NK-92 (cell line): Measurements from ENCODE around the gene C11orf21.

ENCODE experiments used
- DNase-seq: peaks from one replicate; lab custom pipeline; 2025; ENCODE audit not compliant: unreplicated experiment; lab: John Stamatoyannopoulos, UW

The C11orf21 gene

DNA sequence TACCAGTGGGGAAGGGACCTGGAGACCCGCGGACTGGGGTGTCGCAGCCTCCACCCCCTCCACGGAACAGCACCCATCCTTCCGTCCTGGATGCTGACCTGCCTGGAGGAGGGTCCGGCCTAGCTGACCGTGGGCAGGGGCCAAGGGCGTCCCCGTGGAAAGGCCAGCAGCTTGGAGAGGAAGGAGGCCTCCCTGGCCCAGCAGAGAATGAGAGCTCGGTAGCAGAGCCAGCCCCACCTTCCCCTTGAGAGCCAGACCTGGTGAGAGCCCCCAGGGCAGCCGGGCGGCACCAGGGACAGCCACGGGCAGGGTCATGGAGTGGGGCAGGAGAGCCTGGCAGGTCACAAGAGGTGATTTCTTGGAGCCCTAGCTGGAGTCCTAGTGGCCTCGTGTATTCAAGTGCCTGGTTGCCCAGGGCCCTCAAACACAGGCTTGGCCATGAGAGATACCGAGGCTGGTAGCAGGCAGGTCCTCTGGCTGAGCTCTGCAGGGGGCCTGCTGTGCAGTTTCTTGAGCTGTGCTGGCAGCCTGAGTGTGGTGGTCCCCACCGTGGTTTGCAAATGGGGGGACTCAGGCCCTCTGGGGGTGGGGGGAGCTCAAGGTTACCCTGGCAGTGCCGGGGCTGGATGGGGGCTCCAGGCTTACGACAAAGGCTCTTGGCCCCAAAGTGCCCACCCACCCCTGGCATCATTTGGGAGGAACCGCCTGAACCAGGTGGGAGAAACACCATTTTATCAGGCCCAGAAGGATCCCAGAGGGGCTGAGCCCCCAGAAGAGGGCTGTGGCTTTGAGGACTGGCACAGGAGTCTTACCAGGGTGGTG is 7.7 kb upstream of the C11orf21 start:
- DNase-seq: no peak

DNA sequence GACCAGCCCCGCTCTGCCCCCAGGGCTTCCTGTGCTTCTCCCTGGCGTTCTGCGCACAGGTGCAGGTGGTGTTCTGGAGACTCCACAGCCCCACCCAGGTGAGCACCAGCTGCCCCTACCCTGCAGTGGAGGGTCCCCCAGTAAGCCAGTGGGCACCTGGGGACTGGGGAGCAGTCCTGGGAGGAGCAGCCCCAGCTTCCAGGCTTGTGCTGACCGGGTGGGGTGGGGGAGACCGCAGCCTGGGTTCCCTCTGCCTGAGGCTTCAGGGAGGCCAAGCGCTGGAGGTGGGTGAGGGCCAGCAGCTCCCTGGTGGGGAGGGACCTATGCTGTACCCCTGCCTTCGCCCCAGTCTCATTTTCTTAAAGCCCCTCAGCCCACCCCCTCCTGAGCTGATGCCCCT is 7.0 kb upstream of the C11orf21 start:
- no peak for DNase-seq

DNA sequence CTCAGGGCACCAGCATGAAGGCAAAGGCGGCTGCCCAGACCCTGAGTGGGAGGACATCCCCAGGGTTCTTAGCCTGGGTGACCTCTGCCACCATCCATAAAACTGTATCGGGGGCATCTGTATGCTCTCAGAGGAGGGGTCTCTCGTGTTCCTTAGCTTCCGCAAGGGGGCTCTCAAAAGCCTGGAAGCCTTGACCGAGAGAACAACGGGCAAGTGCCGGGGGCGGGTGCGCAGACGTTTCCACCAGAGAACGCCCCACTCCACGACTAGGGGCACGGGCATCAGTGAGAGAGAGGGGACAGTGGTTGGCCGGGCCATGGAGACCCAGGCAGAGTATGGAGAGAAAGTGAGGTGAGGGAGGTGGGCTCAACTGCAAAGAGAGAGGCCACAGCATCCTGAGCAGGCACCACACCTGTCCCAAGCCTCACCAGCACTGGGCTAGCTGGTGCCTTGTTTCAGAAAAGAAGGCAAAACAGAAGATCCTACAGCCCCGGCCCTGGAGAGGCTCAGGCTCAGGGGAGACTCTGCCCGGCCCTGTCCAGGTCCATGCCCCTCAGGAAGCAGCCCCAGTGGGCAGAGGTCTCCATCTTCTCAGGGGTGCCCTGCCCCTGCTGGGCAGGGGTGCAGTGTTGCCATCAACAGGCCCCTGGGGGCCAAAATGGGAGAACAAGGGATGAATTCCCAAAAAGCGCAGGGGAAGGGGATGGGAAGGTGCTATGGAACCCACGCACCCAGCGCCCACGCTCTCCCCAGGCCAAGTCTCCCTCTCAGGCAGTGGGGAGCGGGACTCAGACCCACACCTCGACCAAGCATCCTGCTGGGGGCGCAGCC is 6.0 kb upstream of the C11orf21 start:
- DNase-seq: no peak

DNA sequence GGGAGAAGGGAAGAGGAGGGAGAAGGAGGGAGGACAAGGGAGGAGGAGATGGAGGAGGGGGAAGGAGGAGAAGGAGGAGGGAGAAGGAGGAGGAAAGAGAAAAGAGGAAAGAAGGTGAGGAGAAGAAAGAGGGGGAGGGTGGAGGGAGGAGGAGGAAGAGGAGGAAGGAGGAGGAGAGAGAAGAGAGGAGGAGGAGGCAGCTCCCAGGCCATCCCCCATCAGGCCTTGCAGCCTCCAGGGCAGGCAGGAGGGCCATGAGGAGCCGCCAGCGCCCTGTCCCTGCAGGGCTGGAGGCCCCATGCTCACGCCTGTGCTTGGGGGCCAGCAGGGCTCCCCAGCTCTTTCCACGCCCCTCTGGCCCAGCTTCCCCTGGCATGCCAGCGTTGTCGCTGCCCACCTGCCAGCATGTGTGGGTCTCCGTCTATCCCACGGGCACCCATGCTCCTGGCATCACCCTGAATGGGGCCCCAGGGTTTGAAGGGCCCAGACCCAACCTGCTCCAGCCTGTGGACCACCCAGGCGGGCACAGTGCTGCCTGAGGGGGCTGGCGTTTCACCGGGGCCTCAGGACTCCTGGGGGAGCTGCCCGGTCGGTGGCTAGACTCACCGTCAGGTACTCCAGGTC is 5.3 kb upstream of the C11orf21 start:
- DNase-seq: no peak

DNA sequence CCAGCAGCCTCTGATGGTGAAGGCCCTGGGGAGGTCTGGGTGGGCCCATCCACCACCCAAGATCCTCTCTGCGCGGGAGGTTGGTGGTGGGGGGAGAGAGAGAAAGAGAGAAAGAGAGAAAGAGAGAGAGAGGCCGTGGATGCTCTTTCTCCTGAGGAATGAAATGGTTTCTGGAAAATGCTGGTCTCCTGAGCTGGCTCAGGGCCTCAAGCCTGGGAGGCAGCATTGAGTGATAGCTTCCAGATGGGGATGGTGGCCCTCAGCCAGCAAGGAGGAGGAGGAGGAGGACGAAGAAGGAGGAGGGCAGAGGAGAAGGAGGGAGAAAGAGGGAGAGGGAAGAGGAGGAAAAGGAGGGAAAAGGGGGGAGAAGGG is 4.7 kb upstream of the C11orf21 start:
- DNase-seq: no peak

DNA sequence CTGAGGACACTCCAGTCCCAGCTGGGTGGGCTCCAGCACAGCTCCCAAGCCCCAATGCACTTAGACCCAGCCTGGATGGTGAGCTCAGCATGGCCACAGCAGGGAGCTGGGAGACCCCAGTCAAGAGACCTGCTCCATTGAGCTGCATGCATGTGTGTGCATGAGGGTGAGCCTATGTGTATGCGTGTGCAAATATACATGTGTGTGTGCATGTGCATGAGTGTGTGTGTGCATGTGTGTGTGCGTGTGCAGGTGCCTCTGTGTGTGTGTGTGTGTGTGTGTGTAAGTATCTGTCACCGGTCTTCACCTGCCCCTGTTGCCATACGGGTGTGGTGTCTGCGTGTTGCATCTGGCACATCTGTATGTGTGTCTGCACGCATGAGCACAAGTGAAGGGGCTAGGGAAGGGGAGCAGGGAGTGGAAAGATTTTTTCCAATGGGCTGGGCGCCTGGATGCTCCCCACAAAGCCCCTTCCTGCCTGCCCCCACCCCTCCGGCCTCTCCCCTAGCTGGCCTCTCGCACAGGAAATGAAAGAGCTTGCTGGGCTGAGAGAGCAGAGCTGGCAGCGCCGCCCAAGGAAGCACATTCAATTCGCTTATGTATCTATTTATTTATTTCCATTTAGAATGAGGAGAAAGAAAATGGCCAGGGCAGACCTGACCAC is 4.2 kb upstream of the C11orf21 start:
- DNase-seq: no peak

DNA sequence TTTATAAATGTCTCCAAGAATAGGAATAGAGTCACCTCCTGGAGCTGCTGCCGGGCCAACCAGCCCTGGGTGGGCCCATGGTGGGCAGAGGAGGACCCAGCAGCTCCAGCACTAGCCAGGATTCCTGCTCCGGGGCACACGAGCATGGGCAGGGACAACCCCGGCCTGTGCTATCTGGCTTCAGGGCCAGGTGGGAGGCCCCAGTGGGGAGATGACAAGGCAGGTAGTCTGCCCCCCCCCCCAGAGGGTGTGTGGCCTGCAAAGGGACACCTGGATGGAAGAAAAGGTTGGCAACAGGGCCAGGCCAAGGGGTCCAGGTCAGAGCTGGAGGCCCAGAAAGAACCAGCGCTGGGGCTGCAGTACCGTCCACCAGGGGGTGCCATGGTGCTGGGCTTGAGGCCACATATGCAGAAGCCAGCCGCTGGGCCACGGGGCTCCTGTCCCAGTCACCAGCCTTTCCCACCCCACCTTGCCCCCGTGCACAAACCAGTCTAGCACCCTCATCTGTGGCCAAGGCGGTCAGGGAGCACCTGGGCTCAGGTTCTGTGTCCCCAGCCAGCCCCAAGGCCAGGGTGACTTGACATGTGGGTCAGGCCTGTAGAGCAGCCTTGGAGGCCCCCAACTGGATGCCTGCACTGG is 3.5 kb upstream of the C11orf21 start:
- DNase-seq: no peak

DNA sequence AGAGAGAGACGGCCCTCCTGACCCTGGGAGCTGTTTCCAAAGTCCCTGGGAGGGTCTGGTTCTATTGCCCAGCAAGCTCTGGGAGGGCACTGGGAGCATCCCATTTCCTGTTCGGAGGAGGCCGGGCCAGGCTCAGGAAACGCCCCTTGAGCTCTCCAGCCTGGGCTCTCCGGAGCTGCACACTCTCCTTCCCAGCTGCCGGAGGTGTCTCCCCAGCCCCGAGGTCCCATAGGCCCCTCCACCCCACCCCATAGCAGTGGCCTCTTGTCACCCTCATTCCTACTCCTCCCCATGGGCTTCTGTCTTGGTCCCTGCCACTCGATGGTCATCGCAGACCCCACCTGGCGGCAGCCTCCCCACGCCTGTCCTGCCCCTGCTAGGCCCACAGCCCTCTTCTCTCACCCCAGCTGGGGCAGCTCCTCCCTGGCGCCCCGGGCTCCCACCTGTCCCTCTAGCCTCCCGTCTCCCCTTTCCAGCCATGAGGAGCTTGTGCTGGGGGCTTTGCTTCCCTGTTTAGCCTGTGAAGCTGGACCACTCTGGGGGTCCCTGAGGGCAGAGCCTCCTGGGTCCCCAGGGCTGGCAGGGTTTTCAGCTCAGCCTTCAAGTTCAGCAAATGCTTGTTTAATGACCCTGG is 2.9 kb upstream of the C11orf21 start:
- DNase-seq: no peak

DNA sequence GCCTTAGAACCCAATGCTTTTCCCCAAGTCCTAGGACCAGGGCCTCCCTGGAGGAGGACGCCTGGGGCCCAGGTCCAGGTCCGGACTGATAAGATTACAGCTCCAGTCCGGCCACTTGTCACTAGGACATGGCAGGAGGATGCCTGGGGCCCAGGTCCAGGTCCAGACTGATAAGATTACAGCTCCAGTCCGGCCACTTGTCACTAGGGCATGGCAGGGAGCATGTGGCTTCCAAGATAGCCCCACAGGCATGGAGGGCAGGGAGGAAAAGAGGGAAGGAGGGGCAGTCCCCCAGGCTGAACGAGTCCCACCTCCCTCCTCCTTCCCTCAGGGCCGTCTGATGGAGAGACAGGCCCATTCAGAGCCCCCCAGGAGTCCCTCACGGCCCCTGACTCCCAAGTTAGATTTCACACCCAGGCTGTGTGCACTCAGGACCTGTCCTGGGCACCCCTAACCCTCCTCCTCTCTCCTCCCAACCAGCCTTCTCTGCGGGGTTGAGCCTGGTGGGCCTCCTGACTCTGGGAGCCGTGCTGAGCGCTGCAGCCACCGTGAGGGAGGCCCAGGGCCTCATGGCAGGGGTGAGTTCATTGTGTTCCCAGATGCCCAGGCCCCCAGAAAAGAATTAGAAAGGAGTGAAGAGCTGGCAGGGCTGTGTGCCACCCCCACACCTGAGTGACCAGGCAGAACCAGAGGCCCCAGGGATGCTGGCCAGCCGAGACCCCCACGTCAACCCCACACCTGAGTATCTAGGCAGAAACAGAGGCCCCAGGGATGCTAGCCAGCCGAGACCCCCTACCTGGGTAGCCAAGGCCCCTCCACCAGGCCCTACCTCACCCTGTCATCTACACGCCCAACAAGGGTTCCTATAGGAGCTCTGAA is 2.1 kb upstream of the C11orf21 start:
- no peak for DNase-seq

DNA sequence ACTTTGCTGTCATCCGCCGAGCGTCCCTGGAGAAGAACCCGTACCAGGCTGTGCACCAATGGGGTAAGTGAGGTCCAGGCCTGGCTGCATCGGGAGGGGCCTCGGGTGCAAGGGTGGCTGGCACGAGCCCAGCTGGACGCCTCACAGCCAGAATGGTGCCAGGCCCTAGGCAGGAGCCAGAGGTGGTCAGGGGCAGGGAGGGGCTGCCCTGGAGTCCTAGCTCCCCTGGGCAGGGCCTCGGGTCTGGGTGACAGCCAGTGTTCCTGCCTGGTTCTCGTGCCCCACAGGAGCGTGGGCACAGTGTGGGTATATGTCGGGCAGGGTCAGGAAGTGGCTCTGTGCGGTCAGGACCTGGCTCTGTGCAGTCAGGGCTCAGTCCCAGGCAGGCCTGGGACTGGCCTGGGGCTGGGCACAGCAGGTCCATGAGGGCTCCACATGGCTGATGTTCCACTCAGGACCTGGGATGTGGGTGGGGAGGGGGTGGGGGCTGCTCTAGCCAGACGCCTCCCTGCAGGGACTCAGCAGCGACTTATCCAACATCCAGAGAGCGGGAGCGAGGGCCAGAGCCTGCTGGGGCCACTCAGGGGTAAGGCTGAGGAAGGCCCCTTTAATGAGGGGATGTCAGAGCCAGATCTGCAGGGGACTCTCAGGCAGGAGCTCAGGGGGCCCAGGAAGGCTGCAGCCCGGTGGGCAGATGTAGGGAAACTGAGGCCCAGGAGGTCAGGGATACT is 1.3 kb upstream of the C11orf21 start:
- no peak for DNase-seq

DNA sequence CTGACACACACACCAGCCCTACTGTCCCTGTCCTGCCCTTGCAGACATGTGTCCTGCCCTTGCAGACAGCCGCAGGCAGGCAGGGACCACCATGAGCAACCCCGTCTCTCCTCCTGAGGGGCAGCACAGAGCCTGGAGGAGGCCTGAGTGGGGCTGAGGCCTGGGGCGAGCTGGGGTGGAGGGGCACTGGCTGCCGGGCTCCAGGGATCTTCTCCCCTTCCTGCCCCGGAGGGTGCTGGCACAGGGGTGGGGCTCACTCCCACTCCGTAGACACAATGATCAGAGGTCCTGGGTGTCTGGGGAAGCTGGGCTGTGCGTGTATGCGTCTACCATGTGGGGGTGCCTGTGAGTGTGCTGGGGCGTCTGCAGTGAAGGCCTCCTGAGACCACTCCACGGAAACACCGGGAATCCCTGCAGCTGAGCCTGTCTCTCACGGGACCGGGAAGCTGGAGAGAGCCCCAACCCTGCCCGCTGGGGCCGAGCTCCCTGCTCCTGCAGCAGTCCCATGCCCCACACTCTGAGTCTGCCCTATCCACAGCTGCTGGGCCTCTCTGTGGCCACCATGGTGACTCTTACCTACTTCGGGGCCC is 683 bp upstream of the C11orf21 start:
- no peak for DNase-seq

DNA sequence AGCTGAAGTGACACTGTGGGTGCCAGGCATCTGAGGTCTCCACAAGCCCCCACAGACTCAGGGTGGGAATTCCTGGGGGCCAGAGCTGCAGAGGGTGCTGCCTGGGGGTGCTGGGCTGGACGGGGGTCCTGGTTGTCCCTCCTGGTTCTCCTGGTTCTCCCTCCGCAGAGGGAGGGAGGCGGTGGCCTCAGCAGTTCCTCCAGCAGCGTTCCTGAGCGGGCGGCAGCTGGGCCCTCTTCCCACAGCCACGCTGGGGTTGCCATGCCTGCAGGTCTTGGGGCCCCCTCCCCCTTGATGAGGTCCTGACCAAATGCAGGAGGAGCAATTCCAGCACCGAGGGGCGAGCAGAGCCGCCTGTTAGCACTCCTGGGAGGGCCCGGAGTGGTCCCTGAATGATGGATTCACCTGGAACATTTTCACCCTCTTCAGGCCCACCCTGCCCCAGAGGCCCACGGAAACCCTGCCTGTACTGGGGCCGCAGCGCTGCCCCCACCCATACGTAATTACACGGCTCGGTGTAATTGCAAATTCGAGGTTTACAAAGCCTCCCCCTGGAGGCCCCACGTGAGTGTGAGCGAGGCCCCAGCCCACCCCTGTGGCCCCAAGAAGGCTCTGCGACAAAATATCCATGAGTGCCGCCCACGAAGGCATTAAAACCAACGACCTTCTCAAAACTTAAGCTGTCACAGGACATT is 635 bp downstream of the C11orf21 start:
- DNase-seq: no peak

DNA sequence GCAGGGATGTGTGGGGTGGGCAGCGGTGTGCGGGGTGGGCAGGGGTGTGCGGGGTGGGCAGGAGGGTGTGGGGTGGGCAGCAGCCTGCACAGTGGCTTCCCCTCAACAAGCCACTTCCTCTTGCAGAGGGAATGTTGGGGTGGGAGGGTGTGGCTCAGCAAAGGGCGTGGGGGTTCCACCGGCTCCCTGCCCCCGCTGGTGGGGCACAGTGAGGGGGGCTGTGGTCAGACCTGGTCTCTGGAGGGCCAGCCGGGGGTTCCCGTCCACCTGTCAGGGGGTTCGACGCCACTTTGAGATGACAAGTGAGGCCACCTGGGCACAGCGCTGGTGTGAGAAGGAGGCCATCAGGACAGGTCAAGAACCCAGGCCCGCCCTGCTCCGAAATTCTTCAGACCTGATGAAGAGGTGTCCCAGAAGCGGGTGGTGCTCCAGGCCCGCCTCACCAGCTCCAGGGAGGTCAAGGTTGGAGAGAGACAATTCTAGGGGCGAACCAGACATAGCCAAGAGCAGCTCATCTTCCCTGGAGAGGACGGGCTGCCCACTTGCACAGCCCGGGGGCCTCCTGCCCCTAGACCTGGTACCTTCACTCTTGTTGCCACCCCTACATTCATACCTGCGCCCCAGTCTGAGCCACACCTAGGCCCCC is 1.3 kb downstream of the C11orf21 start:
- no peak for DNase-seq

DNA sequence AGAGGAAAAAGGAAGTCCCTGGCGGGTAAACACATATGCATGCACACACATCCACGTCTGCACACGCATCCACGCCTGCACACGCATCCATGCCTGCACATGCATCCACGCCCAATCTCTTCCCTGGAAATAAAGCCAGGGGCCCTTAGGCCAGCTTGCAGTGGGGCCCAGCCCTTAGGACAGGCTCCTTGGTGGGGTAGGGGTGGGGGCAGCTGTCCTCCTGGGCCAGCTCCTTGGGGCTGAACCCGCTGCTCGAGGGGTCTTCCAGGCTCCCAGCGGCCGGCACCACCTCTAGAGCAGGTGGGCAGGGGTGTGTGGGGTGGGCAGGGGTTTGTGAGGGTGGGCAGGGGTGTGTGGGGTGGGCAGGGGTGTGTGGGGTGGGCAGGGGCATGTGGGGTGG is 1.9 kb downstream of the C11orf21 start:
- no peak for DNase-seq

DNA sequence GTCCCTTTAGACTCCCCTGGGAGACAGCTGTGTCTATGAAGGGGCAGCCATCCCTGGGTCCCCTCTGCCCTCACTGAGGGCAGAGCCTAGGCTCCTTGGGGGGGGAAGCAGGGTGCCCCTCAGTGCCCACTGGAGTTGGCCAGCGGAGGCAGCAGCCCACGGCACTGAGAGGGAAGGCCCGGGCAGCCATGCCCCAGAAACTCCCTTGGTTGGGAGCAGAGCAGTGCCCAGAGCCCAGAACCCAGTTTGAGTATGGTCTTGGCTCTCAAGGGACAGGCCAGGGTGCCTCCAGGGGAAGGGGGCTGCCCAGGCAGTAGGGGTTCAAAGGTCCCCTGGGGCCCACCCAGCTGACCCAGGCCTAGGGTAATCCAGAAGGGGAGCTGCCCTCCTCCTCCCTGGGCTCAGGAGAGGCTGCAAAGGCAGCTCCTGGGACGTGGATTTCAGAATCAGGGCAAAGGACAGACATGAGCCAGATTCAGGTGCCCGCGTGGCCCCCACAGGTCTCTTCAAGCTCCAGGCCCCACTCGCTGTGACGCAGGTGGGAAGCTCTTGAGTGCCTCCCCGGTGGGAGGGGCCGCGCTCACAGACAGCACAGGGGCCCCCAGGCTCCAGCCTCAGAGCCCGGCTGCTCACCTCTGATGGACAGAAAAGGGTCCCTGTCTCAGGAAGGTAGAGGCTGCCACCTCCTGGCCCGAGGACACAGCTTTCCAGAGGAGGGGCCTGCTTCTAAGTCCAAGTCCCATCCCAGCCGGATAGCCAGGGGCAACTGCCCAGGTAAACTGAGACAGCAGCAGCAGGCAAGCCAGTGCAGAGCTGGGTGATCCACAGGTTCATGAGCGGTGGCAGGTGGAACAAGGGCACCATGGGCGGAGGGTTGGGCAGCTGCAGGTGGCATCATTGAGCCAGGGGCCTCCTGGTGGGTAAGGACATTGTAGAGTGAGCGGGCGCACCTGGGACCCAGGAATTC is 2.6 kb downstream of the C11orf21 start:
- no peak for DNase-seq

DNA sequence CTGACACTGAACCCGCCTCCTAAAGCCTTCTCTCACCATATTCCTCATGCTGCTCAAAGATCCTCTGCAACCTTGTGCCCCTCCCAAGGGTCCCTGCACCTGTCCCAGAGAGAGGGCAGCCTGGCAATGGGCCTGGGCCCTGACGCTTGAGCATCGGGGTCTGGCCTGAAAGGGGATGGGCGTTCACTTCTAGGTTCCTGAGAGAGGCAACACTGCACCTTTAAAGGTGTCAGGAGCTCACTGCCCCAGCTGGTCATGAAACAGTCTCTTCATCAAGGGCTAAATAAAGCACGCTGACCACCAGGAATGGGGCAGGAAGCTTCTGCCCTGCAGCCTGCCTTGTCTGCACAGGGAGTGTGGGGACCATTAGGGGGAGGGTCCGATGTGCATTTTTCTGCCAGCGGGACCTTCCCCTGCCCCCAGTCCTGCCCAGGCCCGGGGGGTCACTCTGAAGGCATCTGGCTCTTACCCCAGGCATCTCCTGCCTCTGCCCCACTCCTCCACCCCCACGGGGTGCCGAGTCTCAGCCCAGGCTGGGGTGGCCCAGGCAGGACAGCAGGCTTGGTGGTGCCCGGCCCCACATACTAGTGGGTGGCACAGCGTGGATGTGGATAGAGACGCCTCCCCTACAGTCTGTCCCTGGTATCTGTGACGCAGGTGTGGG is 3.5 kb downstream of the C11orf21 start:
- no peak for DNase-seq
